ENCODE results near the gene COX4I1.

COX4I1 gene

GRCh38 chr16:85774811-85775210 lies 24.7 kb upstream of the COX4I1 start:
- TF ChIP-seq ARNT (IDR thresholded peaks at IDR 0.05) (no peak), TARDBP (IDR thresholded peaks at IDR 0.05) (no peak), L3MBTL2 (conservative IDR thresholded peaks at IDR 0.05) (no peak), FOXM1 (IDR thresholded peaks at IDR 0.05; ENCODE audit: borderline replicate concordance) (no peak), LEF1 (IDR thresholded peaks at IDR 0.05; ENCODE audit: borderline replicate concordance) (no peak), SUZ12 (IDR thresholded peaks at IDR 0.05) (no peak), HDGF (IDR thresholded peaks at IDR 0.05; ENCODE audit: borderline replicate concordance) (no peak), NFRKB (IDR thresholded peaks at IDR 0.05) (no peak), SP1 (IDR thresholded peaks at IDR 0.05) (no peak), FOXA1 (IDR thresholded peaks at IDR 0.05) (no peak), BHLHE40 (IDR thresholded peaks at IDR 0.05; ENCODE audit: borderline replicate concordance) (no peak), ZNF384 (IDR thresholded peaks at IDR 0.05) (no peak), ELF4 (IDR thresholded peaks at IDR 0.05) (no peak), FOXK2 (IDR thresholded peaks at IDR 0.05) (no peak), CTBP1 (IDR thresholded peaks at IDR 0.05; ENCODE audit: borderline replicate concordance) (no peak)
- TF ChIP-seq, protein P1, sequence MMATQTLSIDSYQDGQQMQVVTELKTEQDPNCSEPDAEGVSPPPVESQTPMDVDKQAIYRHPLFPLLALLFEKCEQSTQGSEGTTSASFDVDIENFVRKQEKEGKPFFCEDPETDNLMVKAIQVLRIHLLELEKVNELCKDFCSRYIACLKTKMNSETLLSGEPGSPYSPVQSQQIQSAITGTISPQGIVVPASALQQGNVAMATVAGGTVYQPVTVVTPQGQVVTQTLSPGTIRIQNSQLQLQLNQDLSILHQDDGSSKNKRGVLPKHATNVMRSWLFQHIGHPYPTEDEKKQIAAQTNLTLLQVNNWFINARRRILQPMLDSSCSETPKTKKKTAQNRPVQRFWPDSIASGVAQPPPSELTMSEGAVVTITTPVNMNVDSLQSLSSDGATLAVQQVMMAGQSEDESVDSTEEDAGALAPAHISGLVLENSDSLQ (IDR thresholded peaks at IDR 0.05) = no peak
- ChIA-PET POLR2A (no interaction called here), CTCF (interaction anchor here (0.7 kb wide), 1 partner anchor 522 kb away, joined by 3 read pairs; no protein-coding TSS in a partner anchor)
- DNase-seq (ENCODE audit: extremely low spot score) = no peak

DNA sequence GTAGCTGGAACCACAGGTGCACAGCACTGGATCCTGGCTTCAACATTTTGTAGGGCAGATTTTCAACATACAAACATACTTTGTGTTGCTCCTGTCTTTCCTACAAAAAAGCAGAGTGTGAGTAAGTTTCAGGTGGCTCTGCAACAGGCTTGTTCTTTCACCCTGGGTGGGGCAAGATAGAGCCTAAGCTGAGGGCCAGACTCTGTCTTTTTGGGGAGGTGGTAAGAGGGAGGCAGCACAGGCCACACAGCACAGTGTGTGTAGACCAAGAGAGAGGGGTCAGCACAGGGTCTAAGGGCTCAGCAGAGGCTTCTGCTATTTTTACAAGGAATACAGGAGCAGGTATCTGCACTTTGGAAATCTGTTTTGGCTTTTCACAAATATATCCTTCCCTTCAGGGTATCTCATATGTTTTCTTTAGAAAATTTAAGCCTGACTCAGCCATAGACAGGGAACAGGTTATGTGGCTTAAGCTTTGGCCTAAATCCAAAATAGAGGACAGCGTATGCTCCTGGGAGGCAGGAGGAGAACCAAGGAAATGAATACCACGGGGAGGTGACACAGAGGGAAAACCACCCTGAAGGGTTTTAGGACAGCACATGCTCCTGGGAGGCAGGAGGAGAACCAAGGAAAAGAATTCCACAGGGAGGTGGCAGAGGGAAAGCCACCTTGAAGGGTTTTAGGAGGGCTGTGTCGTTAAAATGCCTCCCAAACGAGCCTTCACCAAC lies 21.7 kb upstream of the COX4I1 start:
- no peak for TF ChIP-seq FOXA1 (IDR thresholded peaks at IDR 0.05)
- TF ChIP-seq, protein P1 (IDR thresholded peaks at IDR 0.05) = no peak
- no peak for TF ChIP-seq FOXM1 (IDR thresholded peaks at IDR 0.05; ENCODE audit: borderline replicate concordance)
- no peak for TF ChIP-seq LEF1 (IDR thresholded peaks at IDR 0.05; ENCODE audit: borderline replicate concordance)
- TF ChIP-seq ELF4 (IDR thresholded peaks at IDR 0.05) = no peak
- CTCF ChIA-PET = no interaction called here
- DNase-seq (ENCODE audit: extremely low spot score) = no peak
- POLR2A ChIA-PET = no interaction called here

GRCh38 chr16:85778873-85779272 lies 20.6 kb upstream of the COX4I1 start:
- no peak for TF ChIP-seq FOXA1 (IDR thresholded peaks at IDR 0.05)
- TF ChIP-seq LEF1 (IDR thresholded peaks at IDR 0.05; ENCODE audit: borderline replicate concordance) = no peak
- no peak for TF ChIP-seq SUZ12 (IDR thresholded peaks at IDR 0.05)
- TF ChIP-seq FOXM1 (IDR thresholded peaks at IDR 0.05; ENCODE audit: borderline replicate concordance) = no peak
- TF ChIP-seq L3MBTL2 (conservative IDR thresholded peaks at IDR 0.05) = no peak
- TF ChIP-seq, protein P1 (IDR thresholded peaks at IDR 0.05) = no peak
- TF ChIP-seq CTBP1 (IDR thresholded peaks at IDR 0.05; ENCODE audit: borderline replicate concordance) = no peak
- TF ChIP-seq BHLHE40 (IDR thresholded peaks at IDR 0.05; ENCODE audit: borderline replicate concordance) = no peak
- TF ChIP-seq TARDBP (IDR thresholded peaks at IDR 0.05) = no peak
- TF ChIP-seq ARNT (IDR thresholded peaks at IDR 0.05) = no peak
- no peak for TF ChIP-seq NFRKB (IDR thresholded peaks at IDR 0.05)
- TF ChIP-seq ZNF384 (IDR thresholded peaks at IDR 0.05) = no peak
- no peak for TF ChIP-seq SP1 (IDR thresholded peaks at IDR 0.05)
- TF ChIP-seq FOXK2 (IDR thresholded peaks at IDR 0.05) = no peak
- no peak for TF ChIP-seq ELF4 (IDR thresholded peaks at IDR 0.05)
- TF ChIP-seq HDGF (IDR thresholded peaks at IDR 0.05; ENCODE audit: borderline replicate concordance) = no peak
- no peak for DNase-seq (ENCODE audit: extremely low spot score)
- CTCF ChIA-PET = no interaction called here
- POLR2A ChIA-PET = no interaction called here

GRCh38 chr16:85780281-85780680 lies 19.2 kb upstream of the COX4I1 start:
- no peak for TF ChIP-seq FOXK2 (IDR thresholded peaks at IDR 0.05)
- no peak for TF ChIP-seq ARNT (IDR thresholded peaks at IDR 0.05)
- no peak for TF ChIP-seq NFRKB (IDR thresholded peaks at IDR 0.05)
- TF ChIP-seq L3MBTL2 (conservative IDR thresholded peaks at IDR 0.05) = no peak
- no peak for TF ChIP-seq SP1 (IDR thresholded peaks at IDR 0.05)
- no peak for TF ChIP-seq LEF1 (IDR thresholded peaks at IDR 0.05; ENCODE audit: borderline replicate concordance)
- no peak for TF ChIP-seq SUZ12 (IDR thresholded peaks at IDR 0.05)
- no peak for TF ChIP-seq HDGF (IDR thresholded peaks at IDR 0.05; ENCODE audit: borderline replicate concordance)
- no peak for TF ChIP-seq CTBP1 (IDR thresholded peaks at IDR 0.05; ENCODE audit: borderline replicate concordance)
- DNase-seq (ENCODE audit: extremely low spot score) = no peak
- ChIA-PET CTCF (no interaction called here), POLR2A (no interaction called here)

DNA sequence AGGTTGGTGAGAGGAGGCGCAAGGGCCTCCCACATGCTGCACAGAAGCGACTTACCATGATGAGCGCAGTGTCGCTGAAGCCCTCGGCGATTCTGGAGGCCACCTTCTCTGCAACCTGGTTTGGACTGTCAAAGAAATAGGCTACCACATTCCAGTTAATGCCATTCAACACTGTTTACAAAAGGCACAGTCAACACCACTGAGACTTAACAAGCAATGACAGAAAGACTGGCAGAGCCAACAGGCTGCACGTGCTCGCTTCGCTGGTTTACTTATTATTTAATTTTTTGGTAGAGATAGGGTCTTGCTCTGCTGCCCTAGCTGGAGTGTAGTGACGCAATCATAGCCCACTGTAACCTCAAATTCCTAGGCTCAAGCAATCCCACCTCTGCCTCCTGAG lies 18.3 kb upstream of the COX4I1 start:
- DNase-seq (ENCODE audit: extremely low spot score) = no peak
- ChIA-PET POLR2A (no interaction called here), CTCF (no interaction called here)
- TF ChIP-seq ELF4 (IDR thresholded peaks at IDR 0.05) (no peak), FOXM1 (IDR thresholded peaks at IDR 0.05; ENCODE audit: borderline replicate concordance) (no peak), SUZ12 (IDR thresholded peaks at IDR 0.05) (no peak), ZNF384 (IDR thresholded peaks at IDR 0.05) (no peak), CTBP1 (IDR thresholded peaks at IDR 0.05; ENCODE audit: borderline replicate concordance) (no peak), FOXK2 (IDR thresholded peaks at IDR 0.05) (no peak), LEF1 (IDR thresholded peaks at IDR 0.05; ENCODE audit: borderline replicate concordance) (no peak), NFRKB (IDR thresholded peaks at IDR 0.05) (no peak), BHLHE40 (IDR thresholded peaks at IDR 0.05; ENCODE audit: borderline replicate concordance) (no peak), ARNT (IDR thresholded peaks at IDR 0.05) (no peak), HDGF (IDR thresholded peaks at IDR 0.05; ENCODE audit: borderline replicate concordance) (no peak), FOXA1 (IDR thresholded peaks at IDR 0.05) (no peak), TARDBP (IDR thresholded peaks at IDR 0.05) (no peak), L3MBTL2 (conservative IDR thresholded peaks at IDR 0.05) (no peak), SP1 (IDR thresholded peaks at IDR 0.05) (no peak)
- TF ChIP-seq, protein P1 (IDR thresholded peaks at IDR 0.05) = no peak

All from HEK293T (cell line).